HG03575 (cell line): ENCODE data around the gene FZD1.

Experiments used
- ATAC-seq: cut with Tn5 transposase; IDR thresholded peaks from one replicate; pipeline ENCODE4 v1.9.1; 2021; ENCODE audit not compliant: unreplicated experiment, insufficient number of reproducible peaks, low FRiP score; ENCODE audit errors: extremely low read depth

The FZD1 gene

GRCh38 chr7:91264046-91264923 is at the start of gene FZD1:
Gene FZD1 (plus strand): TSS chr7:91264433. CDS start chr7:91264881, 448 bp downstream.
- peak; percentile 75 for ATAC-seq

GRCh38 chr7:91226411-91226810 is 37.8 kb upstream of the FZD1 start:
- ATAC-seq = no peak

- ATAC-seq = no peak
These were observed 35.9 kb upstream of the FZD1 start for GRCh38 chr7:91228327-91228726.

DNA sequence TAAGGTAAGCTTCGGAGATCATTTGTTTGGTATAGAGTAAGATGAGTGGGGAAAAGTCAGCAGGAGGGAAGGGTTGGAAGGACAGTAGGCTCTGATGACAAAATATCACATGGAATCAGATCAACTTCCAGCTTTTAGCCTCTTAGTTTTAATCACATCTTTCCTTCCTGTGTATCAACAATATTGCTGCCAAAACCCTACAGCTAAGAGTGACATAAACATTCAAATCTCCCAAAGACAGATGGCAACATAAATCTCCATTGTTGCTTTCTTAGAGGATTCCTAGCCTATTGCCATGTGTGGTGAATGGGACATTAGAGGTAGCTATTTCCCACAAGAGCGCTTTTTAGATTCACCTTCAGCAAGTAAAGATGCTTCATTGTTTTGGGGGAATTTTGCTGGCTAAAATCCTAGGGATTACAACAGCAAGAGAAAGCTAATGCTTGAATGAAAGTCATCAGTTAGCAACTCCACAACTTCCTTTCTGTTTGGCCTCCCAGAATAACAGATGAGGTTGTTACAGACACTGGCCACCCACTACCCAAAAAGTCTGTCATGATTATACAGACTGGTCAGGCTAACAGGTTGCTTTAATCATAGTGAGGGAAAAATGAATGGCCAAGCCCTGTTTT is 35.2 kb upstream of the FZD1 start:
- no peak for ATAC-seq

DNA sequence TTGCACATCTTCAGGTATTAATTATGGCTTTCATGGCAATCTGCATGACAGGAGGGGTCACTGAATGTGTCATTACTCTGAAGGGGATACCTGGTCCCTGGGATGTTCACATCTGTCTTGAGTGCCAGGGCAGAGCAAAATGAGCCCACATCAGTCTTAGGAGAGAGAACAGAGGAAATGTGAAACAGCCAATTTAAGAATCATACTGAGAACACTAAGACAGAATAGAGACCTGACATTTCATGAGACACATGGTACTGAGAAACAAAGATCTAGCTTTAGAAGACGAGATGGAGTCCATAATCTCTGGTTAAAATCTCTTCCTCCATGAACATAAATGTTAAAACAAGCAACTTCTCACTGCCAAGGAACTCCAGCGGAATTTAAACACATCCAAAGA is 34.1 kb upstream of the FZD1 start:
- ATAC-seq = no peak

GRCh38 chr7:91230503-91230902 is 33.7 kb upstream of the FZD1 start:
- ATAC-seq = no peak

GRCh38 chr7:91233212-91233611 is 31.0 kb upstream of the FZD1 start:
- no peak for ATAC-seq

DNA sequence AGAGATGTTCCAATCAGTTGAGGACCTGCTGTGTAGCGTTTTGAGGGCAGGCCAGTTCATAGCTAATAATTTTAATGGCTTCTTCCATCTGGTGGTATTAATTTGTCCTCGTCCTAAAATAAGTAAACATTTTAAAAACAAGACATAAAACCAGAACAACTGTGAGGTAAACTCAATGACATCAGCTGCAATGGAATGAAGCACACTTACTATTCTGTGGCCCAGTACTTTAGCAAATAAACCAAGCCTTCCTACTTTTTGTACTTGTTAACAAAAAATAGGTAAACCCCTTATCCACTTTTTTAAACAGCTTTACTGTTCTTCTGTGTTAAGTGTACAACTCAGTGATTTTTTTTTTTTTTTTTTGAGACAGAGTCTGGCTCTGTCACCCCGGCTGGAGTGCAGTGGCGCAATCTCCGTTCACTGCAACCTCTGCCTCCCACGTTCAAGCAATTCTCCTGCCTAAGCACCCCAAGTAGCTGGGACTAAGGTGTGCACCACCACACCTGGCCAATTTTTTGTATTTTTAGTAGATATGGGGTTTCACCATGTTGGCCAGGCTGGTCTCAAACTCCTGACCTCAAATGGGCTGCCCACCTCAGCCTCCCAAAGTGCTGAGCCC is 28.9 kb upstream of the FZD1 start:
- no peak for ATAC-seq

- ATAC-seq = no peak
These were observed 25.0 kb upstream of the FZD1 start for GRCh38 chr7:91239171-91239604.

DNA sequence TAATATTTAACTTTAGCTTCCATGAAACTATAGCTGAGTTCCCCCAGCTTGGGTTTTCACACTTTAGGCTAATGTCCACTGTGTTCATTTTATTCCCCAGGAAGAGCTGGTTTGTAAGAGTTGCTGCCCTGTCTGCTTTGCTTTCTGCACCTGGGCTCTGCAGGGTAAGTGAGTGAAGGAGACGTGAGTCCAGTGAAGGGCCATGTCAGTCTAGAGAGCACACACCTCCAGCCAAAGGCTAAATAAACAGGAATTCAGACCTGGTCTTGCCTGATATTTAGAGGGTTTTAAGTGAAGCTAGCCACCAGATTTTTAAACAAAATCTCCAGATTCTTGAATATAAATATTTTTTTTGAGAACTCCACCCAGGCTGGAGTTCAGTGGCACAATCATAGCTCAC is 24.5 kb upstream of the FZD1 start:
- no peak for ATAC-seq

DNA sequence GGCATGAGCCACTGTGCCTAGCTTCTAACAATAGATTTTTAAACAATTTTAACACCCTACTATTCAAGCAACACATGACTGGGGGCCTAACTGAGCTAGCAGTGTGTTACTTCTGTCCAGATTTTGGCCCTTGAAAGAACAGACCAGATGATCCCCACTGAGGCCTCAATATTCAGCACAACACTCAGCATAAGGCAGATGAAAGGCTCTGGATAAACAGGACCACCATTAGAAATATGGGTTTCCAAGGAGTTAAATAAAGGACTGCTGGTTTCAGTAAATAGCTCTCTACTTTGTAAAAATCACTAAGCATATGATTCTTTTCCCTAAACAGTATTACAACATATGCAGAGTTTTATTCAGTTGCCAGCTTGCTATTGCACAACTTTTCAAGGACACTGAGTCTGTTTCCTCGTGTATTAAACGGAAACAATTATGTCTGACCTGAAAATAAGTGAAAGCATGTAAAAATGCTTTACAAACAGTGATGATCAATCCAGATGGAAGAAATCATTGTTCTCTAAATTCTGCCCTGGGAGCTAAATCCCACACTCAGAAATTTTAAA is 23.8 kb upstream of the FZD1 start:
- ATAC-seq = no peak

DNA sequence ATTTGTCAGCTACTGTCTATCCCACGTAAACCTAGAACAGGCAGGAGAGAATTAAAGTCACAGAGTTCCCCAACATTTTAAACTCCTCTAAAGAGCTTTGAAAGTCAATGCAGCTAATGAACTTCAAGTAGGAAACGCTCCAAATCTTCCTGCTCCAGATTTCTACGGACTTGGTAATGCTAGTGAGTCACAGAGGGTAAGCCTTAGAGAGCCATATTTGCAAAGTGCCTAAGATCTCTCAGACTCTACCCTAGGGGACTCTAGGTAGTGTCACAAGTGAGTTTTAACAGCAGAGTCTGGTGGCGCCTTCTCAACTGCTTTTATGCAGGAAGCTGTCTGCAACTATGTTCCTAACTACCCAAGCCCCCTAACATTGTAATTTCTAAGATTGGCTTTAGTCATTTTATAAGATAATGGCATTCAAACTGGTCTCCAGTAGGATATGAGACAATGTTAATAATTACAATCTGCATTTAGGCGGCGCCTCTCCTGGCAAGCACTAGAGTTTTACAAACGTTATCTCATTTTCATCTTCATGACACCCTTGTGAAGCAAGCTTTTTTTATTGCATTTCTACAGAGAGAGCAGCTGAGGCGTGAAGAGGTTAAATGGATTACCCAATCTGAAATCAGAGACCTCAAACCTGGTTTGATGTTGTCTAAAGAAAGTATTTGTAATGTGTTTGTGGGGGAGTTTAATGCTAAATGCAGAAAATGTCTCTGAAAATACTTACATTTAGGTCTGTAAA is 22.0 kb upstream of the FZD1 start:
- no peak for ATAC-seq

- ATAC-seq = no peak
These were observed 20.5 kb upstream of the FZD1 start for GRCh38 chr7:91243591-91244301.

DNA sequence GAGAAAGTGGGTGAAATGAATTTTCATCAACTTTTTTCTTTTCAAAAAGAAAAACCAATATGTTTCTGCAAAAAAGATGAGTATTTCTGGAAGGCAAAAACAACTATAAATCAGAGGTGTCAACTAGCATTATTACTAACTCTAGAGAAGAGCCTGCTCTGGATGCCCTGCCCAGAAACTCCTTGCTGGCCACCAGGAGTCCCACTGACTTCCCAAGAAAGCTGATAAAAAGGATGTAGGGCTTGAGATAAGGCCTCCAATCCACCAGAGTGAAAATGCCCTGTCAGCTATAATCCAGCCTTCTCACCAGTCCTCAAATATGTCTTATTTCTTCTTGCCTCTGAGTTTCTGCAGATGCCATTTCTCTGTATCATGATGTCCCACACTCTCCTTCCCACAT is 16.7 kb upstream of the FZD1 start:
- no peak for ATAC-seq

DNA sequence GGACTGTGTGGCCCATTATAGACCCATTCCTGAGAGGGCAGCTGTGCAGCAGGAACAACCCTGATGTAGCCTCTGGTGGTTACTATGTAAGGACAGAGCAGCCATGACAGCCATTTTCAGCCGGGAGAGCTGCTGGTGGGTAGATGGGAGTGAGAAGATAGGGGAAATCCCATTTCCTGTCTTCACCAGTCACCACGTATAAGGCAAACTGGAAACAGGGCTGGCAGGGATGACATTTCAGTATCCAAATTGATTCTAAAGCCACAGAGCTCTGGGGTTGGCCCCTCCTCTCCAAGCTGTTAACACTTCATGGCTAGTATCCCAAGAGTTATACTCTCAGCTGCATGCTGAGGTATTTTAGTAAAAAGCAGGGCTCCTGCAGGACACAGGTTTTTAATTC is 15.2 kb upstream of the FZD1 start:
- ATAC-seq = no peak

DNA sequence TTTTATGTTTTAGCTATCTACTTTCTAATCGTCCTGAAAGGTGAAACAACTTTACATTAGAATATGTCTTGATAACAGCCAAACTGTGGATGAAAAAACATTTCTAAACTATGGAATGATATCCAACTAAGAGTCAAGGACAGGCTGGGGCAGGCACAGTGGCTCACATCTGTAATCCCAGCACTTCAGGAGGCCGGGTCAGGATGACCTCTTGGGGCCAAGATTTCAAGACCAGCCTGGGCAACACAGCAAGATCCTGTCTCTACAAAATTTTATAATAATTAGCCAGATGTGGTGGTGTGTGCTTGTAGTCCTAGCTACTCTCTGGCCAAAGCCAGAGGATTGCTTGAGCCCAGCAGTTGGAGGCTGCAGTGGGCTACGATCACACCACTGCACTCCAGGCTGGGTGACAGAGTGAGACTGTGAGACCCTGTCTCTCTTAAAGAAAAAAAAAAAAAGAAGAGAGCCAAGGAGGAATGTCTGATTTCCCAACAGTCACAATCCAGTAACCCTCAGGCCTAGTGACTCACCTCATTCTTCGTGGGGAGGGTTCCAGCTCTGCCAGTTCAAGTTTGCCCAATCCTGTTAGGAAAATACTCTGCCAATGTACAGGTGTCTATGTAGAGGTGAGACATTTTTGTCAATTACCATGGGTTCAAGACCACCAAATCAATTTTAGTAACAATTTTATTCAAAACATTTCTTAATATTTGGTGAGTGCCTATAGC is 14.6 kb upstream of the FZD1 start:
- no peak for ATAC-seq

DNA sequence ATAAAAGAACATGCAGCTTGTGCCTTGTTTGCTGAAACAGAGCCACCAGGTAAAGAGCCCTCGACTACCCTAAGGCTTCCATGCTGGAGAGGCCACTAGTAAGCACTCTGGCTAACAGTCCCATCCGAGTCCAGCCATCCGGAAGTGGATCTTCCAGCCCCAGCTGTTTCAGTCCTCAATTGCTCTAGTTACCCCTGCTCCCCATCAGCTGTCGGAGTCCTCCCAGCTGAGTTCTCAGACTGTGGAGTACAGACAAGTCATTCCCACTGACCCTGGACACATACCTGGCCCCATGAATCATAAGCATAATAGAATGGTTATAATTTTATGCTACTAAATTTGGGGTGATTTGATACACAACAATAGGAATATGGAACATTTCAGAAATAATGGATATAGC is 13.5 kb upstream of the FZD1 start:
- no peak for ATAC-seq

- no peak for ATAC-seq
These were observed 12.4 kb upstream of the FZD1 start for GRCh38 chr7:91251877-91252276.
